ENCODE results near the gene KLK5. TPM values are rescaled to one million over a fixed set of nuclear protein-coding genes. Genes with fewer than 3 reads are reported as not detected.

KLK5 gene
- total RNA-seq, 1 experiment from 2014 or later, result 0.19 TPM

- ChIA-PET POLR2A (no interaction called here), CTCF (interaction anchor here (1.7 kb wide), 1 partner anchor 22 kb away, joined by 8 read pairs; no protein-coding TSS in a partner anchor)
- Mint-ChIP-seq H3K9me3 (ENCODE audit: unreplicated experiment) (peaks cover 7% of the 10 kb centered on the region), H3K4me1 (ENCODE audit: insufficient read depth, unreplicated experiment) (peaks cover 19% of the 10 kb centered on the region), H3K36me3 (ENCODE audit: insufficient read depth, unreplicated experiment) (no peaks in the 10 kb centered on the region), H3K27ac (ENCODE audit: low read depth, unreplicated experiment) (no peak overlapping the region), H3K27me3 (ENCODE audit: insufficient read depth, unreplicated experiment) (no peaks in the 10 kb centered on the region), H3K4me3 (ENCODE audit: unreplicated experiment) (no peak overlapping the region)
- BruUV-seq (replicated peaks), result no TSS peak
- TF ChIP-seq CTCF (IDR thresholded peaks at IDR 0.05; ENCODE audit: unreplicated experiment), result no peak
- no peak for DNase-seq (ENCODE audit: unreplicated experiment)
- intact Hi-C loops (cut with micrococcal nuclease), result no loop called here
Observed at GRCh38 chr19:50899569-50899968, 53.3 kb downstream of the KLK5 start.

- Mint-ChIP-seq H3K4me3 (ENCODE audit: unreplicated experiment) (no peak overlapping the region), H3K27ac (ENCODE audit: low read depth, unreplicated experiment) (no peak overlapping the region), H3K4me1 (ENCODE audit: insufficient read depth, unreplicated experiment) (peaks cover 19% of the 10 kb centered on the region), H3K36me3 (ENCODE audit: insufficient read depth, unreplicated experiment) (no peaks in the 10 kb centered on the region), H3K9me3 (ENCODE audit: unreplicated experiment) (peaks cover 7% of the 10 kb centered on the region), H3K27me3 (ENCODE audit: insufficient read depth, unreplicated experiment) (no peaks in the 10 kb centered on the region)
- POLR2A ChIA-PET, result no interaction called here
- CTCF ChIA-PET, result interaction anchor here (0.5 to 1.7 kb wide), 3 partner anchors 24 to 683 kb away, joined by 3 to 8 read pairs (median 4); no protein-coding TSS in a partner anchor
- no TSS peak for BruUV-seq (replicated peaks)
- TF ChIP-seq CTCF (IDR thresholded peaks at IDR 0.05; ENCODE audit: unreplicated experiment), result no peak
- no peak for DNase-seq (ENCODE audit: unreplicated experiment)
- intact Hi-C loops (cut with micrococcal nuclease), result no loop called here
Observed at GRCh38 chr19:50898018-50898417, 54.8 kb downstream of the KLK5 start.

- H3K27me3 Mint-ChIP-seq (ENCODE audit: insufficient read depth, unreplicated experiment), result no peaks in the 10 kb centered on the region
- intact Hi-C loops (cut with micrococcal nuclease), result no loop called here
- no peak overlapping the region for H3K4me3 Mint-ChIP-seq (ENCODE audit: unreplicated experiment)
- CTCF ChIA-PET, result interaction anchor here (0.5 kb wide), 1 partner anchor 684 kb away, joined by 3 read pairs; no protein-coding TSS in a partner anchor
- no TSS peak for BruUV-seq (replicated peaks)
- no peak for TF ChIP-seq CTCF (IDR thresholded peaks at IDR 0.05; ENCODE audit: unreplicated experiment)
- H3K27ac Mint-ChIP-seq (ENCODE audit: low read depth, unreplicated experiment), result no peak overlapping the region
- POLR2A ChIA-PET, result interaction anchor here (1.6 kb wide), 1 partner anchor 92 kb away, joined by 7 read pairs; no protein-coding TSS in a partner anchor
- peaks cover 19% of the 10 kb centered on the region for H3K4me1 Mint-ChIP-seq (ENCODE audit: insufficient read depth, unreplicated experiment)
- no peak for DNase-seq (ENCODE audit: unreplicated experiment)
- no peaks in the 10 kb centered on the region for H3K36me3 Mint-ChIP-seq (ENCODE audit: insufficient read depth, unreplicated experiment)
- peaks cover 7% of the 10 kb centered on the region for H3K9me3 Mint-ChIP-seq (ENCODE audit: unreplicated experiment)
Observed at GRCh38 chr19:50897612-50898011, 55.2 kb downstream of the KLK5 start.

GRCh38 chr19:50897191-50897607 lies 55.6 kb downstream of the KLK5 start:
- Mint-ChIP-seq H3K4me1 (ENCODE audit: insufficient read depth, unreplicated experiment) (peaks cover 19% of the 10 kb centered on the region), H3K27me3 (ENCODE audit: insufficient read depth, unreplicated experiment) (no peaks in the 10 kb centered on the region), H3K4me3 (ENCODE audit: unreplicated experiment) (no peak overlapping the region), H3K9me3 (ENCODE audit: unreplicated experiment) (peaks cover 7% of the 10 kb centered on the region), H3K27ac (ENCODE audit: low read depth, unreplicated experiment) (peak overlapping the region; percentile 82), H3K36me3 (ENCODE audit: insufficient read depth, unreplicated experiment) (no peaks in the 10 kb centered on the region)
- ChIA-PET CTCF (no interaction called here), POLR2A (interaction anchor here (1.6 kb wide), 1 partner anchor 92 kb away, joined by 7 read pairs; no protein-coding TSS in a partner anchor)
- BruUV-seq (replicated peaks), result no TSS peak
- DNase-seq (ENCODE audit: unreplicated experiment), result no peak
- intact Hi-C loops (cut with micrococcal nuclease), result no loop called here
- no peak for TF ChIP-seq CTCF (IDR thresholded peaks at IDR 0.05; ENCODE audit: unreplicated experiment)
